DND-41 (cell line): Measurements from ENCODE around the gene SV2B.

ENCODE experiments used
- ATAC-seq: fragments of 200-7000 bp; cut with Tn5 transposase; 3 replicates; pipeline ENCODE4 v1.9.1; 2021; ENCODE audit warnings: low read depth; ENCODE audit not compliant: insufficient read depth
- DNase-seq: peaks from one replicate; pipeline ENCODE4 v3.0.0-alpha.2; 2020
- H2AFZ ChIP-seq: 2 replicates; pipeline ENCODE4 v1.6.0; 2012; ENCODE audit warnings: low read depth, low read length
- H3K27ac ChIP-seq: 2 replicates; pipeline ENCODE4 v1.5.1; 2012; ENCODE audit warnings: low read length, inconsistent platforms
- H3K27me3 ChIP-seq: fragments of 200-600 bp; sonication (generic); 2 replicates; pipeline ENCODE4 v1.6.0; 2012; ENCODE audit warnings: low read length, mild to moderate bottlenecking, inconsistent platforms; ENCODE audit not compliant: insufficient read depth, poor library complexity
- H3K36me3 ChIP-seq: 2 replicates; pipeline ENCODE4 v1.5.1; 2012; ENCODE audit warnings: low read length, inconsistent platforms; ENCODE audit not compliant: insufficient read depth
- H3K4me1 ChIP-seq: 2 replicates; pipeline ENCODE4 v1.5.1; 2012; ENCODE audit warnings: mild to moderate bottlenecking, low read length; ENCODE audit not compliant: insufficient read depth
- H3K4me2 ChIP-seq: 2 replicates; pipeline ENCODE4 v1.6.0; 2012; ENCODE audit warnings: mild to moderate bottlenecking, moderate library complexity, low read length, inconsistent platforms; ENCODE audit not compliant: insufficient read depth
- H3K4me3 ChIP-seq, 2 experiments: fragments of 200-600 bp in 1 of 2; shearing (Covaris generic) in 1 of 2; 2 replicates each; pipeline ENCODE4 v1.5.1; 2012 to 2016; ENCODE audit warnings: inconsistent platforms in 2 of 2, low read length in 2 of 2, mild to moderate bottlenecking in 2 of 2, low read depth in 1 of 2, moderate library complexity in 1 of 2
- H3K79me2 ChIP-seq: 2 replicates; pipeline ENCODE4 v1.6.0; 2012; ENCODE audit warnings: low read length, inconsistent platforms; ENCODE audit not compliant: insufficient read depth
- H3K9ac ChIP-seq: 2 replicates; pipeline ENCODE4 v1.6.0; 2012; ENCODE audit warnings: low read depth, mild to moderate bottlenecking, inconsistent platforms, low read length, moderate library complexity
- H3K9me3 ChIP-seq: 2 replicates; pipeline ENCODE4 v1.5.1; 2012; ENCODE audit warnings: low read length, moderate library complexity, mild to moderate bottlenecking, inconsistent platforms; ENCODE audit not compliant: insufficient read depth, severe bottlenecking
- H4K20me1 ChIP-seq: 2 replicates; pipeline ENCODE4 v1.6.0; 2012; ENCODE audit warnings: low read length; ENCODE audit not compliant: insufficient read depth
- EZH2 ChIP-seq: IDR thresholded peaks from 3 replicates; pipeline ENCODE4 v1.6.1; 2012; ENCODE audit warnings: borderline replicate concordance, low read depth, mild to moderate bottlenecking, moderate library complexity, low read length, inconsistent platforms; ENCODE audit not compliant: severe bottlenecking
- TF ChIP-seq, protein P1 (sequence below): IDR thresholded peaks from 2 replicates; pipeline ENCODE4 v1.5.1; 2012; ENCODE audit warnings: borderline replicate concordance, low read length, moderate library complexity, mild to moderate bottlenecking; ENCODE audit not compliant: poor library complexity, severe bottlenecking; ENCODE audit errors: extremely low read depth

The SV2B gene, protein sequence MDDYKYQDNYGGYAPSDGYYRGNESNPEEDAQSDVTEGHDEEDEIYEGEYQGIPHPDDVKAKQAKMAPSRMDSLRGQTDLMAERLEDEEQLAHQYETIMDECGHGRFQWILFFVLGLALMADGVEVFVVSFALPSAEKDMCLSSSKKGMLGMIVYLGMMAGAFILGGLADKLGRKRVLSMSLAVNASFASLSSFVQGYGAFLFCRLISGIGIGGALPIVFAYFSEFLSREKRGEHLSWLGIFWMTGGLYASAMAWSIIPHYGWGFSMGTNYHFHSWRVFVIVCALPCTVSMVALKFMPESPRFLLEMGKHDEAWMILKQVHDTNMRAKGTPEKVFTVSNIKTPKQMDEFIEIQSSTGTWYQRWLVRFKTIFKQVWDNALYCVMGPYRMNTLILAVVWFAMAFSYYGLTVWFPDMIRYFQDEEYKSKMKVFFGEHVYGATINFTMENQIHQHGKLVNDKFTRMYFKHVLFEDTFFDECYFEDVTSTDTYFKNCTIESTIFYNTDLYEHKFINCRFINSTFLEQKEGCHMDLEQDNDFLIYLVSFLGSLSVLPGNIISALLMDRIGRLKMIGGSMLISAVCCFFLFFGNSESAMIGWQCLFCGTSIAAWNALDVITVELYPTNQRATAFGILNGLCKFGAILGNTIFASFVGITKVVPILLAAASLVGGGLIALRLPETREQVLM

DNA sequence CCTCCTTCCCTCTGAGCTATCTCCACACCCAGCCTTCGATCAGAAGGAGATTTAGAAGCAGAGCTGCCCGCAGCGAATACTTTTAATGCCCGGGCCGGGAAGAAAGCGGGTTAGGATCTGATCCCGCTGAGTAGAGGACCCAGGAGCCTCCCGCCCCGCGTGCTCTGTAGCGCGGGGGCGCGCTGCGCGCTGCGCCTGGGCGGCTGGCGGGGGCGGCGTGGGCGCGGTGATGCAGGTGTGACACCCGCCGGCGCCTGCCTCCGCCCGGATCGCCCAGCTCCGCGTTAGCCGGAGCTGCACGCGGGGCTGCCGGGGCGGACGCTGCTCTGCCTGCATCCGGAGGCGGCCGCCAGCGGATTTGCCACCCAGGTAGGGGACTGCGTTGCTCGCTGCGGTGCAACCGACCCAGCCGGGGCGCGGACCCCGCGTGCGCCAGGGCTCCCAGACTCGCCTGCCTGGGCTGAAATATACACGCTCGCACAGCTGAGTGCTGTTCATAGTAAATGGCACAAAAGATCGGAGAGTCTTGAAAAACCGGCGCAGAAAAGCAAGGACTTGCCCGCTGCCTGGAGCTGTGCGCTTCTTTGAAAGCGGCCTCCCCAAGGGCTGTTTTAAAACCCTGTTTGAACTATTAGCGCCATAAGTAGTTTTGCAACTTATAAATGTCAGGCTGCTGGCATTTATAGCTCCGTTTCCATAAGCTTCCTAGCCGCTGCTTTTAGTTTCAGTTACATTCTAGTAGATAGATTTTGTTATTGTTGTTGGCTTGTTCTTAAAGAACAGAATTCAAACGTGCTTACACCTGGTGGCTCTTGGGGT is at the start of gene SV2B:
SV2B (plus strand) TSS at position 263 of the 819 bp plus-strand sequence. CDS start 126,007 bp downstream, outside the sequence.
- Histone ChIP-seq H3K27ac (no peak within 1 kb of the TSS), H2AFZ (no peak within 1 kb of the TSS), H3K9me3 (no peaks in the 10 kb centered on the region), H3K79me2 (no peaks in the 10 kb centered on the region), H3K9ac (no peak within 1 kb of the TSS), H3K27me3 (peaks cover 23% of the 10 kb centered on the region), H3K4me3 (no peak within 1 kb of the TSS), H4K20me1 (no peaks in the 10 kb centered on the region), H3K4me1 (no peaks in the 10 kb centered on the region), H3K4me2 (no peak within 1 kb of the TSS), H3K36me3 (no peaks in the 10 kb centered on the region)
- TF ChIP-seq EZH2, result no peak
- TF ChIP-seq, protein P1, sequence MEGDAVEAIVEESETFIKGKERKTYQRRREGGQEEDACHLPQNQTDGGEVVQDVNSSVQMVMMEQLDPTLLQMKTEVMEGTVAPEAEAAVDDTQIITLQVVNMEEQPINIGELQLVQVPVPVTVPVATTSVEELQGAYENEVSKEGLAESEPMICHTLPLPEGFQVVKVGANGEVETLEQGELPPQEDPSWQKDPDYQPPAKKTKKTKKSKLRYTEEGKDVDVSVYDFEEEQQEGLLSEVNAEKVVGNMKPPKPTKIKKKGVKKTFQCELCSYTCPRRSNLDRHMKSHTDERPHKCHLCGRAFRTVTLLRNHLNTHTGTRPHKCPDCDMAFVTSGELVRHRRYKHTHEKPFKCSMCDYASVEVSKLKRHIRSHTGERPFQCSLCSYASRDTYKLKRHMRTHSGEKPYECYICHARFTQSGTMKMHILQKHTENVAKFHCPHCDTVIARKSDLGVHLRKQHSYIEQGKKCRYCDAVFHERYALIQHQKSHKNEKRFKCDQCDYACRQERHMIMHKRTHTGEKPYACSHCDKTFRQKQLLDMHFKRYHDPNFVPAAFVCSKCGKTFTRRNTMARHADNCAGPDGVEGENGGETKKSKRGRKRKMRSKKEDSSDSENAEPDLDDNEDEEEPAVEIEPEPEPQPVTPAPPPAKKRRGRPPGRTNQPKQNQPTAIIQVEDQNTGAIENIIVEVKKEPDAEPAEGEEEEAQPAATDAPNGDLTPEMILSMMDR, result no peak
- ATAC-seq (no peak), DNase-seq (no peak)

DNA sequence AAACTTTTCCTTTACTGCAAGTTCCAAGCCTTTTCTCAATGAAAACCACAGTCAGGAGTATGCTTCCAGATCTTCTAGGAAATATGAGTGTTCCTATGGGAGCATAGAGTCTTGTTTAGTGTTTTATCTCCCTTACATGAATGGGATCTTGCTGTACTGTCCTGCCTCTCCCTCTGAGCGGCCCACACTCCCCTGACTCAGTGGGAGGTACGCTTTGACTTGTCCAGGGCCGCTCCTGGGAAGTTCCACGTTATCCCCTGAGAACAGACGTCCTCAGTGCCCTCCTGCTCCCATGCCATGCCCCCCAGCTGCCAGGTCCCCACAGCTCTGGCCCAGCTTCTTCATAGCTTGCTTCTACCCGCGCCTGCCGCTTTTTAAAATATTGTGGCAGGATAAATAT is 48.8 kb upstream of the SV2B start:
- Histone ChIP-seq H3K9ac (no peak overlapping the region), H3K79me2 (no peaks in the 10 kb centered on the region), H3K9me3 (no peaks in the 10 kb centered on the region), H3K4me3 (no peak overlapping the region), H4K20me1 (no peaks in the 10 kb centered on the region), H2AFZ (no peak overlapping the region), H3K27ac (no peak overlapping the region), H3K4me2 (no peak overlapping the region), H3K4me1 (peaks cover 14% of the 10 kb centered on the region), H3K36me3 (no peaks in the 10 kb centered on the region), H3K27me3 (peaks cover 4% of the 10 kb centered on the region)
- DNase-seq (no peak), ATAC-seq (no peak)
- TF ChIP-seq, protein P1, result no peak
- no peak for TF ChIP-seq EZH2

DNA sequence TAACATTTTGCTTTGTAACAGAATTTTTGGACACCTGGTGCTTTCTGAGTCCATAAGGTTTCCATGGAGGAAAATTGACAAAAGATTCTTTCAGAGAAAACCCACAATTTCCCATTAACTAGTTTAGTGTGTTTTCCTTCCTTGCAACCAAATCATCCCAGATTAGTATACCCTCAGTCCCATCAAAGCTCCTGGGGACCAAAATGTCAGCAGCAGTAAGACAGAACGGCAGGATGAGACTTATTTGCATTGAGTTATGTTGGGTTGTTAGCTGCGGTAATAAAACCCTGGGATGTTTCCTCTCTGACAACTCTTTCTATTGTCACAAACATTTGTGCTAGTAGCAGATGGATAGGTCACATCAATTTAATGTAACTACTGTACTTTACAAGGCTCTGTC is 45.2 kb upstream of the SV2B start:
- no peak overlapping the region for H2AFZ ChIP-seq
- H3K4me2 ChIP-seq, result no peak overlapping the region
- no peak for TF ChIP-seq EZH2
- TF ChIP-seq, protein P1, result no peak
- H3K4me1 ChIP-seq, result no peaks in the 10 kb centered on the region
- H3K9me3 ChIP-seq, result no peaks in the 10 kb centered on the region
- H3K79me2 ChIP-seq, result no peaks in the 10 kb centered on the region
- ATAC-seq, result no peak
- DNase-seq, result no peak
- no peaks in the 10 kb centered on the region for H3K36me3 ChIP-seq
- H3K27me3 ChIP-seq, result peaks cover 5% of the 10 kb centered on the region
- H3K4me3 ChIP-seq, result no peak overlapping the region
- H3K27ac ChIP-seq, result no peak overlapping the region
- H4K20me1 ChIP-seq, result no peaks in the 10 kb centered on the region
- H3K9ac ChIP-seq, result no peak overlapping the region
